Measurements from ENCODE around the gene PHC2.
"Not testable (repeated sequence)": the region's sequence is repeated elsewhere in the genome, so short reads cannot be mapped to it uniquely, and the experiment has no call there.

PHC2 gene

GRCh38 chr1:33314416-33314815, 116.5 kb downstream of the PHC2 start:
- H3K27ac ChIP-seq = no peak overlapping the region
- TF ChIP-seq CTCF (conservative IDR thresholded peaks at IDR 0.05) = no peak

- no peak overlapping the region for H3K27ac ChIP-seq
- TF ChIP-seq CTCF (conservative IDR thresholded peaks at IDR 0.05) = no peak
Measured at GRCh38 chr1:33312413-33312749, 118.5 kb downstream of the PHC2 start.

- TF ChIP-seq CTCF (conservative IDR thresholded peaks at IDR 0.05) = no peak
- no peak overlapping the region for H3K27ac ChIP-seq
Measured at GRCh38 chr1:33311706-33312412, 119.0 kb downstream of the PHC2 start.

- no peak for TF ChIP-seq CTCF (conservative IDR thresholded peaks at IDR 0.05)
Measured at GRCh38 chr1:33310702-33311101, 120.2 kb downstream of the PHC2 start.

GRCh38 chr1:33309351-33309750, 121.5 kb downstream of the PHC2 start:
- H3K27ac ChIP-seq = not testable (repeated sequence)

More at GRCh38 chr1:33310702-33311101, 120.2 kb downstream of the PHC2 start:
- no peak overlapping the region for H3K27ac ChIP-seq

- no peak for TF ChIP-seq CTCF (conservative IDR thresholded peaks at IDR 0.05)
- H3K27ac ChIP-seq = no peak overlapping the region
Measured at GRCh38 chr1:33307494-33307864, 123.4 kb downstream of the PHC2 start.

- no peak overlapping the region for H3K27ac ChIP-seq
- no peak for TF ChIP-seq CTCF (conservative IDR thresholded peaks at IDR 0.05)
Measured at GRCh38 chr1:33306653-33307493, 124.0 kb downstream of the PHC2 start.
